Aorta (tissue), 5 donors: Measurements from ENCODE around the gene MFSD1. TPM values are rescaled to one million over a fixed set of nuclear protein-coding genes. Genes with fewer than 3 reads are reported as not detected.
"Not testable (repeated sequence)": the region's sequence is repeated elsewhere in the genome, so short reads cannot be mapped to it uniquely, and the experiment has no call there.

Experiments
- ATAC-seq: fragments of 200-7000 bp; cut with Tn5 transposase; one replicate; pipeline ENCODE4 v1.9.1; 2022; ENCODE audit warnings: moderate library complexity; ENCODE audit not compliant: low FRiP score
- DNase-seq, 2 donors: peaks; one replicate each; pipeline ENCODE4 v3.0.0-alpha.2; 2020
- H3K27ac ChIP-seq, 2 donors: one replicate each; pipeline ENCODE4 v1.5.1; 2013; ENCODE audit warnings: low read length in 2 of 2, mild to moderate bottlenecking in 2 of 2, moderate library complexity in 2 of 2, control low read depth in 1 of 2, inconsistent platforms in 1 of 2, low read depth in 1 of 2
- H3K27me3 ChIP-seq, 2 donors: one replicate each; pipeline ENCODE4 v1.6.1; 2013; ENCODE audit warnings: control low read depth in 1 of 2, low read length in 1 of 2, mild to moderate bottlenecking in 1 of 2, moderate library complexity in 1 of 2; ENCODE audit not compliant: insufficient read depth in 2 of 2, control insufficient read depth in 1 of 2
- H3K36me3 ChIP-seq, 2 donors: one replicate each; pipeline ENCODE4 v1.6.1; 2013; ENCODE audit warnings: control low read depth in 1 of 2, low read length in 1 of 2, mild to moderate bottlenecking in 1 of 2; ENCODE audit not compliant: insufficient read depth in 2 of 2, control insufficient read depth in 1 of 2
- H3K4me1 ChIP-seq, 2 donors: one replicate each; pipeline ENCODE4 v1.6.1; 2013; ENCODE audit warnings: low read length in 2 of 2, control low read depth in 1 of 2, mild to moderate bottlenecking in 1 of 2, moderate library complexity in 1 of 2; ENCODE audit not compliant: insufficient read depth in 2 of 2, control insufficient read depth in 1 of 2
- H3K4me3 ChIP-seq, 2 donors: one replicate each; pipeline ENCODE4 v1.5.1; 2013; ENCODE audit warnings: low read length in 2 of 2, control low read depth in 1 of 2, mild to moderate bottlenecking in 1 of 2
- H3K9me3 ChIP-seq: one replicate; pipeline ENCODE4 v1.6.1; 2013; ENCODE audit warnings: mild to moderate bottlenecking, low read length; ENCODE audit not compliant: control insufficient read depth
- WGBS, 2 donors: extraction: QIAGEN DNeasy Blood & Tissue Kit; methylation state at CpG; one replicate each; pipeline ENCODE4 v1.1.7; 2013; 5-methylcytosine and 5-hydroxymethylcytosine counted together
- intact Hi-C, 2 donors: fragments of 100-400 bp; cut with DNase I; formaldehyde crosslinking; loops; one replicate each; pipeline versions ENCODE4 v1.14.2 to v1.15.0; 2022
- polyA plus RNA-seq, 2 donors: library from polyadenylated mRNA; stranded (reverse); fragments of 200-250 nt; gene quantifications; one replicate each; pipeline ENCODE4 v1.2.3, GENCODE V29; 2013
- total RNA-seq, 2 donors: library from RNA; stranded (reverse); fragmentation: NEBNext Ultra II Directional; extraction: Animal tissue kit (Norgen Biotek cat#: 25700); gene quantifications; one replicate each; pipeline ENCODE4 v1.2.1, GENCODE V29; 2021
- donor health status: healthy with polysubstance abuse.
- donor health status: Bipolar disorder and iron deficiency.
- donor health status: DM: no; HTN: no; CAD: no.
- donor health status: DM: no; HTN: no; CAD: no.
- donor health status: DM: yes; HTN: yes; CAD: no.

MFSD1 gene
- total and polyA plus RNA-seq, 4 donors = 44.9 to 81.0 (median 67.5) TPM

- ATAC-seq (no peak), DNase-seq (no peak)
- intact Hi-C loops = no loop called here
- Histone ChIP-seq H3K27ac (no peak overlapping the region), H3K4me1 (no peaks in the 10 kb centered on the region), H3K4me3 (no peak overlapping the region), H3K9me3 (no peaks in the 10 kb centered on the region), H3K27me3 (no peaks in the 10 kb centered on the region), H3K36me3 (no peaks in the 10 kb centered on the region)
- WGBS, 2 donors = 74 to 91% methylated on average over 3 of the region's 3 CpGs
Measured at GRCh38 chr3:158782283-158782989, 19.4 kb upstream of the MFSD1 start.

- H3K4me3 ChIP-seq = no peak overlapping the region
- H3K9me3 ChIP-seq = no peaks in the 10 kb centered on the region
- no peak overlapping the region for H3K27ac ChIP-seq
- H3K4me1 ChIP-seq = no peaks in the 10 kb centered on the region
- ATAC-seq (no peak), DNase-seq (no peak)
- H3K36me3 ChIP-seq = no peaks in the 10 kb centered on the region
- no peaks in the 10 kb centered on the region for H3K27me3 ChIP-seq
- 98 to 100% methylated on average over 2 of the region's 2 CpGs for WGBS, 2 donors
- intact Hi-C loops = no loop called here
Measured at GRCh38 chr3:158783051-158783450, 18.8 kb upstream of the MFSD1 start.

DNA sequence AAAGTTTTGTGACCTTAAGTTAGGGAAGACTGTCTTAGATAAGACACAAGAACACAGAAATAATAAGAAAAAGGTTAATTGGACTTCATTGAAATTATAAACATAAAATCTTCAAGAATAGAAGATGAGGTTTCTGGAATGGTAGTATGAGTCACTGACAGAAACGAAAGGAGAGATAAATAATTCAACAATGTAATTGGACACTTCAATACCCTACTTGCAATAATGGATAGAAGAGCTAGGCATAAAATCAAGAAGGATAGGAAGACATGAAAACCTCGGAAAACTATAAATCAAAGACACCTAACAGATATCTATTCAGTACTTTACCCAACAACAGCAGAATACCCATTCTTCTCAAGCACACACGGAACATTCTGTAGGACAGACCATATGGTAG, 15.9 kb upstream of the MFSD1 start:
- no peaks in the 10 kb centered on the region for H3K4me1 ChIP-seq
- H3K4me3 ChIP-seq = no peak overlapping the region
- intact Hi-C loops = no loop called here
- no peaks in the 10 kb centered on the region for H3K27me3 ChIP-seq
- no peaks in the 10 kb centered on the region for H3K9me3 ChIP-seq
- WGBS, 2 donors = 86 to 89% methylated on average over 3 of the region's 3 CpGs
- H3K36me3 ChIP-seq = no peaks in the 10 kb centered on the region
- H3K27ac ChIP-seq = no peak overlapping the region
- ATAC-seq (no peak), DNase-seq (no peak)

DNA sequence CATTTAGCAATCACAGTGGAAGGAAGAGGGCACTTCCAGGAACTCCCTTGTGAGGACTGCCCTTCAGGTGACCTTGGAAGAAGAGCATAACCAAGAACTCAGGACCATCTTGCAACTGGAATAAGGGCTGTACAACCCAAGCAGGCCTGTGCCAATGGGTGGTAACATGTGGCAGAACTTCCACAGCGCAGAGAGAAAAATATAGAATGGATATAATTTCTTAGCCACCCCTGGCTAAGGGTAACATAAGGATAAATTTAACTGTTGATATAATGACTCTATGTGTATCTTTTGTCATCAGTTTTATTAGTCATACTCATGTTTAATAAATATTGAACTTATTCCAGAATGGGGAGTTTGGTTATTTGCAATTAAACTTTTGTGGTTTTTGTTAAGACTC, 13.4 kb upstream of the MFSD1 start:
- no peak overlapping the region for H3K27ac ChIP-seq
- DNase-seq = no peak
- H3K27me3 ChIP-seq = no peaks in the 10 kb centered on the region
- H3K4me3 ChIP-seq = no peak overlapping the region
- H3K9me3 ChIP-seq = no peaks in the 10 kb centered on the region
- H3K4me1 ChIP-seq = no peaks in the 10 kb centered on the region
- WGBS, 2 donors = 94 to 100% methylated on average over 1 of the region's 1 CpG
- intact Hi-C loops = no loop called here
- H3K36me3 ChIP-seq = no peaks in the 10 kb centered on the region
- no peak for ATAC-seq

- H3K36me3 ChIP-seq = no peaks in the 10 kb centered on the region
- H3K27me3 ChIP-seq = no peaks in the 10 kb centered on the region
- intact Hi-C loops = no loop called here
- H3K27ac ChIP-seq = no peak overlapping the region
- 96 to 98% methylated on average over 1 of the region's 1 CpG for WGBS, 2 donors
- no peak overlapping the region for H3K4me3 ChIP-seq
- no peaks in the 10 kb centered on the region for H3K4me1 ChIP-seq
- H3K9me3 ChIP-seq = no peaks in the 10 kb centered on the region
- no peak for ATAC-seq
- DNase-seq = no peak
Measured at GRCh38 chr3:158789592-158789991, 12.3 kb upstream of the MFSD1 start.

GRCh38 chr3:158790901-158791589, 10.8 kb upstream of the MFSD1 start:
- peak; percentile 83 for ATAC-seq
- intact Hi-C loops = loop anchor here (2.0 to 5.0 kb wide), 4 partner anchors 62 to 134 kb away; no protein-coding TSS in a partner anchor
- Histone ChIP-seq H3K27me3 (no peaks in the 10 kb centered on the region), H3K4me1 (no peaks in the 10 kb centered on the region), H3K36me3 (no peaks in the 10 kb centered on the region), H3K4me3 (peak overlapping the region in 1 of 2 donors; percentile 34), H3K9me3 (no peaks in the 10 kb centered on the region), H3K27ac (no peak overlapping the region)
- no peak for DNase-seq
- 6 to 9% methylated on average over 11 of the region's 11 CpGs for WGBS, 2 donors

- not testable (repeated sequence) for DNase-seq
- WGBS, 2 donors = 4 to 5% methylated on average over 1 of the region's 1 CpG
- intact Hi-C loops = loop anchor here (2.0 to 5.0 kb wide), 4 partner anchors 63 to 134 kb away; no protein-coding TSS in a partner anchor
Measured at GRCh38 chr3:158791590-158791920, 10.3 kb upstream of the MFSD1 start.

DNA sequence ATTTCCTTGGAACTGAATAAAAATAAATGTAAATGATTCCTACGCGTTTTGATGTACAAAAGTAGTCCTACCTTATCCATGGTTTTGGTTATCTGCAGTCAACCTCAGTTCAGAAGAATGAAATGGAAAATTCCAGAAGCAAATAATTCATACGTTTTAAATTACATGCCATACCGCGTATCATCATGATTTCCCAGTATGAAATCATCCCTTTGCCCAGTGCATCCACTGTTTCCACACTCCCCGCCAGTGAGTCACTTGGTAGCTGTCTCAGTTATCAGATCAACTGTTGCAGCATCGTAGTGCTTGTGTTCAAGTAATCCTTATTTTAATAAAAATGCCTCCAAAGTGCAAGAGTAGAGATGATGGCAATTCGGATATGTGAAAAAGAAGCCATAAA, 9.1 kb upstream of the MFSD1 start:
- ATAC-seq (no peak), DNase-seq (peak in 1 of 2 donors; percentile 57)
- intact Hi-C loops = loop anchor here (5.0 kb wide), 2 partner anchors 130 to 135 kb away; no protein-coding TSS in a partner anchor
- H3K4me3 ChIP-seq = no peak overlapping the region
- H3K27ac ChIP-seq = no peak overlapping the region
- no peaks in the 10 kb centered on the region for H3K36me3 ChIP-seq
- H3K9me3 ChIP-seq = no peaks in the 10 kb centered on the region
- H3K27me3 ChIP-seq = no peaks in the 10 kb centered on the region
- H3K4me1 ChIP-seq = no peaks in the 10 kb centered on the region
- WGBS, 2 donors = 55 to 61% methylated on average over 8 of the region's 8 CpGs

More at GRCh38 chr3:158791590-158791920, 10.3 kb upstream of the MFSD1 start:
- not testable (repeated sequence) for H3K27me3 ChIP-seq, H3K9me3 ChIP-seq, H3K27ac ChIP-seq, H3K36me3 ChIP-seq, H3K4me1 ChIP-seq, H3K4me3 ChIP-seq, ATAC-seq

- no peaks in the 10 kb centered on the region for H3K4me1 ChIP-seq
- 89 to 93% methylated on average over 2 of the region's 2 CpGs for WGBS, 2 donors
- intact Hi-C loops = loop anchor here (5.0 kb wide), 2 partner anchors 132 to 137 kb away; no protein-coding TSS in a partner anchor
- no peaks in the 10 kb centered on the region for H3K27me3 ChIP-seq
- H3K27ac ChIP-seq = no peak overlapping the region
- no peak for DNase-seq
- H3K4me3 ChIP-seq = no peak overlapping the region
- H3K9me3 ChIP-seq = no peaks in the 10 kb centered on the region
- no peak for ATAC-seq
- no peaks in the 10 kb centered on the region for H3K36me3 ChIP-seq
Measured at GRCh38 chr3:158794206-158794605, 7.6 kb upstream of the MFSD1 start.
